ENCODE measurements around the gene PLCH1.

- TF ChIP-seq CTCF (IDR thresholded peaks at IDR 0.05) (no peak), POLR2AphosphoS5 (IDR thresholded peaks at IDR 0.05; ENCODE audit: insufficient read depth in 1 of 2, low read depth in 1 of 2) (no peak)
Measured at GRCh38 chr3:155327430-155327829, 417.4 kb downstream of the PLCH1 start.
